RWPE2 (cell line): ENCODE measurements around the gene ZNF423.

Source experiments
- ATAC-seq: fragments of 200-7000 bp; cut with Tn5 transposase; 3 replicates; pipeline ENCODE4 v1.9.1; 2021; ENCODE audit warnings: low read depth
- DNase-seq: peaks from one replicate; pipeline ENCODE4 v3.0.0-alpha.2; 2020; ENCODE audit warnings: low spot score
- H3K27ac ChIP-seq: fragments of 450-650 bp; 2 replicates; pipeline ENCODE4 v1.5.1; 2017; ENCODE audit warnings: mild to moderate bottlenecking; ENCODE audit not compliant: poor library complexity, severe bottlenecking
- H3K27me3 ChIP-seq: fragments of 250-450 bp; sonication (Bioruptor Pico); 2 replicates; pipeline ENCODE4 v1.5.1; 2021; ENCODE audit warnings: mild to moderate bottlenecking, moderate library complexity; ENCODE audit not compliant: insufficient read depth, poor library complexity, severe bottlenecking
- H3K36me3 ChIP-seq: fragments of 250-450 bp; sonication (Bioruptor Pico); 2 replicates; pipeline ENCODE4 v1.5.1; 2020; ENCODE audit warnings: low read depth, mild to moderate bottlenecking, moderate library complexity
- H3K4me1 ChIP-seq: fragments of 250-450 bp; sonication (Bioruptor Pico); 2 replicates; pipeline ENCODE4 v1.5.1; 2021; ENCODE audit warnings: mild to moderate bottlenecking, moderate library complexity; ENCODE audit not compliant: insufficient read depth, poor library complexity, severe bottlenecking
- H3K4me3 ChIP-seq: fragments of 250-450 bp; sonication (Bioruptor Pico); 2 replicates; pipeline ENCODE4 v1.5.1; 2021; ENCODE audit warnings: mild to moderate bottlenecking, moderate library complexity; ENCODE audit not compliant: severe bottlenecking
- H3K9me3 ChIP-seq: fragments of 250-450 bp; sonication (Bioruptor Pico); 2 replicates; pipeline ENCODE4 v1.5.1; 2021; ENCODE audit warnings: mild to moderate bottlenecking, moderate library complexity; ENCODE audit not compliant: severe bottlenecking
- CTCF ChIP-seq: fragments of 450-650 bp; IDR thresholded peaks from one replicate; pipeline ENCODE4 v1.5.1; 2017; ENCODE audit warnings: mild to moderate bottlenecking, moderate library complexity; ENCODE audit not compliant: poor library complexity, severe bottlenecking

The ZNF423 gene

GRCh38 chr16:49635591-49636581 is 220.0 kb downstream of the ZNF423 start:
- no peak for TF ChIP-seq CTCF
- Histone ChIP-seq H3K9me3 (no peaks in the 10 kb centered on the region), H3K27me3 (no peaks in the 10 kb centered on the region), H3K36me3 (no peaks in the 10 kb centered on the region), H3K4me3 (no peak overlapping the region), H3K4me1 (no peaks in the 10 kb centered on the region), H3K27ac (no peak overlapping the region)
- ATAC-seq: no peak
- DNase-seq: no peak

- H3K36me3 ChIP-seq: no peaks in the 10 kb centered on the region
- no peak for ATAC-seq
- no peaks in the 10 kb centered on the region for H3K4me1 ChIP-seq
- no peak for DNase-seq
- H3K4me3 ChIP-seq: no peak overlapping the region
- no peaks in the 10 kb centered on the region for H3K27me3 ChIP-seq
- H3K27ac ChIP-seq: no peak overlapping the region
- TF ChIP-seq CTCF: no peak
- no peaks in the 10 kb centered on the region for H3K9me3 ChIP-seq
Measured at GRCh38 chr16:49635009-49635350, 220.9 kb downstream of the ZNF423 start.

GRCh38 chr16:49634235-49635008 is 221.5 kb downstream of the ZNF423 start:
- Histone ChIP-seq H3K27me3 (no peaks in the 10 kb centered on the region), H3K27ac (no peak overlapping the region), H3K4me1 (no peaks in the 10 kb centered on the region), H3K9me3 (no peaks in the 10 kb centered on the region), H3K36me3 (no peaks in the 10 kb centered on the region), H3K4me3 (no peak overlapping the region)
- DNase-seq: no peak
- TF ChIP-seq CTCF: no peak
- ATAC-seq: no peak

- Histone ChIP-seq H3K36me3 (no peaks in the 10 kb centered on the region), H3K9me3 (no peaks in the 10 kb centered on the region), H3K4me1 (no peaks in the 10 kb centered on the region), H3K27ac (no peak overlapping the region), H3K4me3 (no peak overlapping the region), H3K27me3 (no peaks in the 10 kb centered on the region)
- ATAC-seq: no peak
- no peak for DNase-seq
- TF ChIP-seq CTCF: no peak
Measured at GRCh38 chr16:49632795-49633184, 223.1 kb downstream of the ZNF423 start.
